Stimulated activated CD4-positive, alpha-beta T cell treated with anti-CD3 and anti-CD28 coated beads, Interleukin-4, amount 100 ng/mL, for 4 hours (primary cell): Measurements from ENCODE around the gene TNK2.
"Not testable (repeated sequence)": the region's sequence is repeated elsewhere in the genome, so short reads cannot be mapped to it uniquely, and the experiment has no call there.

Experiments
- DNase-seq, 2 experiments: peaks; one replicate each; pipeline ENCODE4 v3.0.0-alpha.2; 2020

TNK2 gene

DNA sequence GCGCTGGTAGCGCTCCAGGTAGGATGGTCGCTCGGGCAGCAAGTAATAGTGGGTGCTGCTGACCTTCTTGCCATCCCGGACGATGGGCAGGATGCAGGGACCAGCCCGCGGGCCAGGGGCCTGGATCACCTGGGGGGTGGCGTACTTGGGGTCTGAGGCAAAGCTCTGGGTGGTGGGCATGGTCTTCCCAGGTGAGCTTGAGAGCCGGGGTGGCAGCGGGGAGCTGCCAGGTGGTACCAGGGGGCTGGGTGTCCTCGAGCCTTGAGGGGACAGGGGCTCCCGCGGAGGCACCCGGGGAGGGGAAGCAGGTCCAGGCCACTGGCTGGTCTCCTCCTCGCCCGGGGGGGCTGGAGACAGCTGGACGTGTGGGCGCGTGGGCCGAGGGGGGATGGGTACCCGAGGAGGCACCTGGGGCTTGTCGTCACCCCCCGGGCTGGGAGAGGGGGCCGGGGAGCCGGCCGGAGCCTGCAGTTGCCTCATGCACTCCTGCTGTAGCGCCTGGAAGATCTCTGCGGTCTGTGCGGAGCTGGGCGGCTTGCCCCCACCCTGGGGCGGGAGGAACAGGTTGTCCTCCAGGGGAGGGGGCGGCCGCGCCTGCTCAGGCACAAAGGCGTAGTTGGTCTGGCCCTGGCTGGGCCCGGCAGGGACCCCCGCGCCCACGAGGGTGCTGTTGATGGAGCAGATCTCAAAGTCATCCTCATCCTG lies 40.6 kb downstream of the TNK2 start:
- DNase-seq: no peak

DNA sequence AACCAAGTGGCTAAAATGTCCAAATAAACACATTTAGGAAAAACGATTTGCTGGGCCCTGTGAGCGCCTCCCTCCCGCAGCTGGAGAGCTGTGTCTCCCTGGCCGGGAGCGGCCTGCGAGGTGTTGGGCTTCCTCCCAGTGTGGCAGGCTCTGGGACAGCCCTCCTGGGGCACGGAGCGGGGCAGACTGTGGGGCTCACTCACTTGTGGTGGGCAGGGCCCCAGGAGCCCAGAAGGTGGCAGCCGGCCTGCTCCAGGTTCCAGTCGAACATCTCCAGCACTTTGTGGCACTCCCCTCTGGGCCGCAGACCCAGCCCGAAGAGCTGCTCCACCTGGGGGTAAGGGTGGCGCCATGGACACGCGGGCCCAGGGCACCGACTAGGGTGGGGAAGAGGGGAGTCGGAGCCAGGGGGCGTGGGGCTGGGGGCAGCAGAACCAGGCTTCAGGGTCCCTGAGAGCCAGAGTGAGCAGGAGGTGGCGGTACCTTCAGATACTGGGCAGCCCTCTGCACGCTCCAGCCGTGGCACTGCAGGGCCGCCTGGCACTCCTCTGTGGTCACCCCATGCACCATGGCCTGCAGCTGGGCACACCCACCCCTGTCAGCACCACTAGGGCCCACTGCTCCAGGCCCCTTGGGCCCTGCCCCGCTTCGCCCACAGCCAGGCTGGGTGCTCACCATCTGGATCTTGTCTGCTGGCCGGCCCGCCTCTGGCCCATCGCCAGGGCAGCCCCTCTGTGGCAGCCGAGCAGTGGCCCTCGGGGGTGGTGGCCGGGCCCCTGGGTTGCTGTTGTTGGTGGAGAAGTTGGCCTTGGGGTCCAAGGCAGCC lies 41.5 kb downstream of the TNK2 start:
- DNase-seq: no peak

DNA sequence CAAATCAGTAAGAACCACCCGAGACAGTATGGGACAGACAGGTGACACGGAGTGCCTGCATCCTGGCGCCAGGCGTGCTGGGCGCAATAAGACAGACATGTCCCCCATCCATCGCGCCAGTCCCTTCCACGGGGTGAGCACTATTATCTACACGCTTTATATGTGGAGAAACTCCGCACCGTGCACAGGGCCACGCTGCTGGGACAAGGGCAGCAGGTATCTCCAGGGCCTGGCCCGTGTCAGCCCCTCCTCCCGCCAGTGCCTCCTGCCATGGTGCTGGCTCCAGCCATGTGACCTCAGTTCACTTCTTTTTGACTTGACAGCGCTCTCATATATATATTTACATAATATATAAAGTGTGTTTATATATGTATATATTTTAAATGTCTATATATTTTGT lies 42.6 kb downstream of the TNK2 start:
- no peak for DNase-seq

DNA sequence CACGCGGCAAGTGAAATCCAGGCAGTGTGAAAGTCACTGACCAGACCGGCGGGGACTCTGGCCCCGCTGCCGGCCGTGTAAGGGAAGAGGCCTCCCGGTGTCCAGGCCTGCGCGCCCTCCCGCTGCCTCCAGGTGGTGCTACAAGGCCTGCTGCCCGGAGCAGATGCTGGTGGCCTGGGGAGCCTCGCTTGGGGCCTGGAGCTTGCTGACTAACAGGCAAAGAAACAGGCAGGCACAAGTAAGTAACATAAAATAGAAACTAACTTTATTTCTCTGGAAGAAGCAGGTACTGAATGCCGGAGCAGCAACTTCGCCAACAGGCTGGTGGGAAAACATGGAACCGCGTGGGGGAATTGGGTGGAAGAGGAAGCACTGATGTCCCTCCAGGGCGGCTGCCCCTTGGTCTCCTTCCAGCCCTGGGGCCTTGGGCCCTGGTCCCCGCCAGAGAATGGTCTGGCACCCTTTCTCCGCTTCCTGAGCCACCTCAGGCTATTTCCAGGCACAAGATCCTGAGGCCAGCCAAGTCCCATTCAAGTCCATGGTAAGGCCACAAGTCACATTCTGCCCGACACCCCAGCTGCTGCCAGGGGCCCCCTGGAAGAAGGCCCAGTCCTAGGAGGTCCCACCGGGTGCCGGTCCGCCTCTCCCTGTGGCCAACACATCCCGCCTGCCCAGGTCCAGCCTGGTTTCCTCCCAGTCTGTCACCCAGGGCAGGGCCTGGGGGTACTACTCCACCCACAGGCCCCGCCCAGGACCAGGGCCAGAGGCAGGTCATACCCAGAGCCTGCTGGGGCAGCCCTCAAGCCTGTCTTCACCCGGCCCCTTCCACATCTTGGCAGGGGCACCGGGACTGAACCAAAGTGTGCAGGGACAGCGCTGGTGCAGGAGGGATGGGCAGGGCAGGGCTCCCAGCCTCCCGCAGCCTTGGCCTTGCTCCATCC lies 45.0 kb downstream of the TNK2 start:
- peak; percentile 56 to 62 for DNase-seq

DNA sequence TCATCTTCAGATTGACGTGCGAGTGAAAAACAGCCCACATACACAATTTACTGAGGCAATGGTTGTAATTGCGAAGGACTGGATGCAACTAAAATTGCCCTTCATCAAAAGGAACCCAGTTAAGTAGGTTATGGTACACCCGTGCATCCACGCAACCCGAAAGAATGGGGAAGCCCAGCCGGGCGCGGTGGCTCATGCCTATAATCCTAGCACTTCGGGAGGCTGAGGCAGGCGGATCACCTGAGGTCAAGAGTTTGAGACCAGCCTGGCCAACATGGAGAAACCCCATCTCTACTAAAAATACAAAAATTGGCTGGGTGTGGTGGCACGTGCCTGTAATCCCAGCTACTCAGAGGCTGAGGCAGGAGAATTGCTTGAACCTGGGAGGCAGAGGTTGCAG lies 46.0 kb downstream of the TNK2 start:
- DNase-seq: not testable (repeated sequence)

DNA sequence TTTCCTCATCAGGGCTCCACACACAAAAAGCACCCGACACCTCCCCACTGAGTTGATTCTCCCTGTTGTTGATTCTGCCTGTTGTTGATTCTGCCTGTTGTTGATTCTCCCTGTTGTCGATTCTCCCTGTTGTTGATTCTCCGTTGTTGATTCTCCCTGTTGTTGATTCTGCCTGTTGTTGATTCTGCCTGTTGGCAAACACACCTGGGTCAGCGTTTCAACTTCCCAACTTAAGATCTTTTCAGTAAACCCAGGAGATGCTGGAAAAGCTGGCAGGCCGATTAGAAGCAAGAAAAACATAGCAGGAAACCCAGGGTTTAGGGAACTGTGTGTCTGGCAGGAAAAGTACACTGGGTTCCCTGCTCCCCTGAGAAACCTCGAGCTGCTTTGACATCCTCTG lies 47.9 kb downstream of the TNK2 start:
- DNase-seq: no peak

DNA sequence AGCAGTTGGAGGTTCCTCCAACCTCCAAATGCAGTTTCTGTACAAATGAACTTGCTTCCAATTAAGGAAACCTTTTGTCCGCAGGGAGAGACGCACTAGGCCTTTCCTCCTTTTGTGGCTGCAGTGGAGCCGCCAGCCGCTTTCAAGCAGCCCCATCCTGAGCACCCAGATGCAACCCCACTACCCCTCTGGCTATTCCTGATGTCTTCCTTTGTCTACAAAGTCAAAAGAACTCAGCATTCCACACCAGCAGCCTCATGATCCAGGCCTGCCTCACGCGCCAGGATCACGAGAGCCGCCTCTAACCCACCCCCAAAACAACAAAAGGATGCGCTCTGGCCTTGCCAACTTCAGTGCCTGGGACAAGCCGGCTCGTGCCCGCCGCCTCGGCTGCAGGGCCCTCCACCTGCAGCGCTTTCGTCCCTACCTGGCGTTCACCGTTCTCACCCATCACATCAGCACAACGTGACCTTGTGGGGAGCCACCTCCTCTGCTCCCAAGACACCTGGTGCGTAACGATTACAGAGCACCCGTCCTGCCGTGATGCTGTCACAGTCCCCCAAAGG lies 48.4 kb downstream of the TNK2 start:
- no peak for DNase-seq

DNA sequence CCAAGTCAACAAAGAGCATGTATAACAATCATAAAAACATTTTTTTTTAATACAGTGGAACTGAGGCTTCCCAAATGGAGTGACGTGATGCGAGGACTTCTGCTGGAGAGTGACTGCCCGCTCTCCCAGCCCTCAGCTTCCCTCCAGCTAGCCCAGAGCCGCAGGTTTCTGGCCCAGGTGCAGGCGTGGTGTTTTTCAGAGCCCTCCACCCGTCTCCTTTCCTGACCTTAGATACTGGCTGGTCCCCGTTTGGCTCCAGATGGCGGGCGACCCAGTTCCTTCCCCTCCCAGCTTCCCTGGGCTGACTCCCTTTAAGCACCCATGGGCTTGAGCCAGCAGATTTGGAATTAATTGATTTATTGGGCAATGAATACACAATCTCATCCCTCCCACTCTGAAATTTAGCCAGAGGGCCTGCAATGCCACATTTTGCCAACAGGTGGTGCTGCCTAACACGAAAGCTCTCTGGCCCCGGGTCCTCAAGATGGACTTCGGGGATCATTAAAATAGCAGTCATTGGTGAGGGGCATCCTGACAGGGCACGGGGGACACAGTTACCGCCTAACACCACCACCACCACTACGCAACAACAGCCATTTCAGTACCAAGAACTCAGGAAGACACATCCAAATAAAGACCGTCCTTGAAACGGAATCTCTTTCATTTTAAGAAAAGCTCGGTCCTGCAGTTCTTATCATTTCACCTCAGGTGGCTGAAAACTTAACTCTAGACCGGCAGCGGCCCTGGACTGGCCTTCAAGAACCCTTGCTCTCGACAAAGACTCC lies 49.1 kb downstream of the TNK2 start:
- DNase-seq: peak; percentile 61 to 72

DNA sequence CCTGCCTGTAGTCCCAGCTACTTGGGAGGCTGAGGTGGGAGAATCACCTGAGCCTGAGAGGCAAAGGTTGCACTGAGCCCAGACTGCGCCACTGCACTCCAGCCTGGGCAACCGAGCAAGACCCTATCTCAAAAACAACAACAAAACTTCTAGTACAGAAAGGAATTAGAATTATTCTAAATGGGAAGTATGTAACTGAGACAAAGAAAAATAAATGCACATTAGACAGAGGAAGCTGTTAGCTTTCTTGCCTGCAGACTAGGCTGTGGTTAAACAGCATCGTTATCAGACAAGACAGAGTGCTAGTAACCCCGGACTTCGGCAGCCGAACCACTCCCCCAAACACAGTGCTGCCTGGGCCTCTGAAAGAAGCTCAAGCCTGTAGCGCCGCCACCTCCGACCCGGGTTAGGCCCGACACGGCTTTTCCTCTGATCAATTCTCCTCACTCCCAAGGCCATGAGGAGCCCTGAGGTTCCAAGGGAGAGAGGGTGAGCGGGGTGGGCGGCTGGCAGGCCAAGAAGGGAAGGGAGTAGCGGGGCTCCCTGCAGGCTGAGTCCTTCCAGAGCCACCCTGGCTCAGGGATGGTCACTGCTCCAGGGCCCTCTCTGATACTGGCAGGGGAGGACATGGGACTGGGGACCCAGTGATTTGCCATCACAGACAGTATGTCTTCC lies 51.8 kb downstream of the TNK2 start:
- no peak for DNase-seq

DNA sequence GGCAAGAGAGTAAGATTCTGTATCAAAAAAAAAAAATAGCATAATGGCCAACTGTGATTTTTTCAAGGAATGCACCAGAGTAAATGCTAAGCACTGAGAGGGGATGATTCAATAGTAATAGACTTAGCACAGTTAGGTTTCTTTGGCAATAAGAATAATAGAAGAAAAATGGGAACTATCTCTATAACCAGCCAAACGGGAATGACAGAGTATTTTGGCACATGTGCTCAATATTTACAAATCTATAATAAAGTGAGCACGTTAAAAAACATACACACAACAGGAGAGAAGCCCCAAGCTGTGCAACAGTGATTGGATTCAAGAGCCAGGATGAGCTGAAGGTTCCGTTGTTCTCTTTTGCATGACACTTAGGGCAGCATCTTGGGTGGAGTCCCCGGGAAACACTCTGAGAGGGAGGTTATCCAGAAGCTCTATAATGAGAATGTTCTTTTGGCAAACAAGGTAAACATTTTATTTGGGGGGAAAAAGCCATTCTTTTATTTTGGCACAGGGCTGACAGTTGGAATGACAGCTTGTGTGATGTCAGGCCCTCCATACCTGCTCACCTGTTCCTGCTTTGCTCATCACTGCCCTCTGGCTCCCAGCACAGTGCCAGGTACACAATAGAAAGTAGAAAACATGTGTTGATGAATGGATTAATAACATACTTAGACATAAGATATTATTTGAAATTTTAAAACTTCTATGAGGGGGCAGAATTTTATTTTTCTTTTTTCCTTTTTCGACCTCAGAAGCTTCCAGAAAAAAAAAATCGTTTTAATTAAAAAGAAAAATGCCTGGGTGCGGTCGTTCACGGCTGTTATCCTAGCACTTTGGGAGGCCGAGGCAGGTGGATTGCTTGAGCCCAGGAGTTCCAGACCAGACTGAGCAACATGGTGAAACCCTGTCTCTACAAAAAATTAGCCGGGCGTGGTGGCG lies 52.6 kb downstream of the TNK2 start:
- DNase-seq: no peak

DNA sequence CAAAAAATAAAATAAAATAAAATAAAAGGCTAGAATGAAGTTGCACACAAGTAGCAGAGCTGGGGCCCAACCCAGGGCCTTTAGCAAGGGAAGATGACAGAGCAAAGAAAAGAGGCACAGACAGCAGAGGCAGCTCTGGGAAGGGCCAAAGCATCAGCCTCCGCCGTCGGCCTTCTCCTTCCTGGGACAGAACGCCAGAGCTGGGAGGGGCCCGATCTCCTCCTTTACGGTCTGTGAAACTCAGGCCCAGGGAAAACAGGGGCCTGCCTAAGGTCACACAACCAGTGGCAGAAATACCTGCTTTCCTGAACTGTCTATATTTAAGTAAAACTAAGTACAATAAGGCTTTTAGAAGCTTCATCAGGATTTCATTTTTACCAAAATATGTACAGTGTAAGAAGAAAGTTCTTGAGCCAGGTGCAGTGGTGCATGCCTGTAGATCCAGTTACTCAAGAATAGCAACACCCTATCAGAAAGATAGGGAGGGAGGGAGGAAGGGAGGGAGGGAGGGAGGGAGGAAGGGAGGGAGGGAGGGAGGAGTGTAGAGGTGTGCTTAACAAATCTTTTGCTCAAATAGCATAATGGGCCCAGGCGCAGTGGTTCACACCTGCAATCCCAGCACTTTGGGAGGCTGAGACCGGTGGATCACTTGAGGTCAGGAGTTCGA lies 53.6 kb downstream of the TNK2 start:
- DNase-seq: no peak

DNA sequence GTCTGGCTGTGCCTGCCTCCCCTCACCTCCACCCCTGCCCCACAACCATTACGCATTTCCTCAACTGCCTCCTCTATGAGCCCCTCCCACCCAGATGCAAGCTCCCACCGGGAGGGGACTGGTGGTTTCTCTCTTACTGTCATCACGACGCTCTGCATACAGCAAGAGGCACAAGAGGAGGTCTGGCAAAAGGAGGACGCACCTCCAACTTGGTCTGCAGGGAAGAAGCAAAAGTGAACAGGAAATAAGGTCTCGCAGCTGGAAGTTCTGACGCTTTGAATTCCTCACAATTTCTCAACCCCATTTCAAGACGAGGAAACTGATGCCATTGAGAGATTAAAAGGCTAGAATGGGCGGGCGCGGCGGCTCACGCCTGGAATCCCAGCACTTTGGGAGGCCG lies 54.4 kb downstream of the TNK2 start:
- no peak for DNase-seq

DNA sequence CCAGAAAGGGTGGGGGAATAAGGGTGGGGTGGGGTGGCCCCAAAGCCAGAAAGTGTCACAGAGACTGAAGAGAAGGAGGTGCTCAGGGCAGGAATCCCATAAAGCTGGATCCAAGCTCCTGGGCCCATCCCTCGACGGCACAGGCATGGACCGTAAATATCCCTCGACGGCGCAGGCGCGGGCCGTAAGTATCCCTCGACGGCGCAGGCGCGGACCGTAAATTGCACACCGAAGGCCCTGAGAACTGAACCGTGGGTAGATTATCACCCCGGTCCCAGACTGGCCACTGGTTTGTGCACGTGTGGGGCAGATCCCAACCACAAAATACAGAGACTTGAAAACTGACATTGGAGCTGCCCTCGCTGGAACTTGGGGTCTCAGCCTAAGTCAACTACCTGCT lies 55.3 kb downstream of the TNK2 start:
- DNase-seq: no peak

DNA sequence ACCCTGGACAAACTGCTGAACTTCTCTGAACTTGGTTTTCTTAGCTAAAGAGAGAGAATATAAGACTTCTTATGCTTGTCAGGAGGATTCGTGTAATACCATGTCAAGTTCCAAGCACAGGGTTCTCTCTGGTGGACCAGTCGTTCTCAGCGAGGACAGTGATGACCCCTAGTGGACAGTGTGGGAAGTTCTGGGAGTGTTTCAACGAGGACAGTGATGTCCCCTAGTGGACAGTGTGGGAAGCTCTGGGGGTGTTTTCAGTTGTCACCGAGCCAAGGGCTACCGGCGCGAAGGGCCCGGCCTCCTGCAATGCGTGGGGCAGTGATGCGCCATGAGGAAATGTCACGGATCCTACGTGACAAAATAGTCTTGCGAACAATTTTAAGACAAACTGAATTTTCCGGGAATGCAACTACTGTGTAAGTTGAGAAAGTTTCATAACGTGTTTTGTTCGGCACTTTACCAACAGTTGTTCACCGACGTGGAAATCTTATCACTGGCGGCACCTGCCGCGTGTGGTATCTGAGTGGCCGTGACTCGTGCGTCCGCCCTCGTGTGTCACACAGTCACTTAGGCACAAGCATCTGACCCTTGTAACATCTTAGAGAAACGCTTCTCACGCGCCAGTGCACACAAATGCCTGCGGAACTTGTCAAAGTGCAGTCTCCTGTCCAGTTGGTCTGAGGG lies 57.4 kb downstream of the TNK2 start:
- peak; percentile 75 to 81 for DNase-seq

DNA sequence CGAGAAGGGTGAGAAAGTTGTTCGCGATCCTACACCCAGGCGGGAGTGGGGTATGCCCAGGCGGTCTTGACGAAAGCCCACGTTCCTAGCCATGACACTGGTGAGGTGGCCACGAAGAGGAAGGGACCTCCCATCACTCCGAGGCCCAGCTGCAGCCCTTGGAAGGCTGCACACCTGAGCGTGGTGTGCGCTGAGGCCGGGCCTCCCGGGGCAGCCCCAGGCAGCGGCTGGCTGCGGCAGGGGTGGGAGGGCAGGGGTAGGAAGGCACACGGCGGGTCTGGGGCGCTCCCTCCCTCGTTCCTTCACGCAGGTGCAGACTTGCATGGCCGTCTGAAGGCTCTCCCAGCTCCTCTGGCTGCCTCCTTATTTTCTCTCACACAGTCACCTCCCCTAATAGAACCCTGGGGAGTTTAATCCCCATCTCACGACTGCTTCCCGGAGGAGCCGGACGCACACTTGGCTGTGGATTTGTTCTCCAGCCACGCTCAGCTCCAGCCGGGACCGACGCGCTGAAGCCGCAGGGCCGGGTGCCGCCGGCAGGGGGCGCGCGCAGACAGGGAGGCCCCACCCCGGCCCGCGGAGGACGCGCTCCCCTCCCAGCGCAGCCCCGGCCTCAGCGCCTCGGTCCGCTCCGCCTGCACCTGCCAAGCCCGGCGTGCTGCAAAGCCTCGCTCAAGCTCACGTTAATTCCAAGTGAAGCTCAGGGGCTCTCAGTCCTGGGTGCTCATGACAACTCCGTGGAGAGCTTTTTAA lies 58.9 kb downstream of the TNK2 start:
- no peak for DNase-seq

DNA sequence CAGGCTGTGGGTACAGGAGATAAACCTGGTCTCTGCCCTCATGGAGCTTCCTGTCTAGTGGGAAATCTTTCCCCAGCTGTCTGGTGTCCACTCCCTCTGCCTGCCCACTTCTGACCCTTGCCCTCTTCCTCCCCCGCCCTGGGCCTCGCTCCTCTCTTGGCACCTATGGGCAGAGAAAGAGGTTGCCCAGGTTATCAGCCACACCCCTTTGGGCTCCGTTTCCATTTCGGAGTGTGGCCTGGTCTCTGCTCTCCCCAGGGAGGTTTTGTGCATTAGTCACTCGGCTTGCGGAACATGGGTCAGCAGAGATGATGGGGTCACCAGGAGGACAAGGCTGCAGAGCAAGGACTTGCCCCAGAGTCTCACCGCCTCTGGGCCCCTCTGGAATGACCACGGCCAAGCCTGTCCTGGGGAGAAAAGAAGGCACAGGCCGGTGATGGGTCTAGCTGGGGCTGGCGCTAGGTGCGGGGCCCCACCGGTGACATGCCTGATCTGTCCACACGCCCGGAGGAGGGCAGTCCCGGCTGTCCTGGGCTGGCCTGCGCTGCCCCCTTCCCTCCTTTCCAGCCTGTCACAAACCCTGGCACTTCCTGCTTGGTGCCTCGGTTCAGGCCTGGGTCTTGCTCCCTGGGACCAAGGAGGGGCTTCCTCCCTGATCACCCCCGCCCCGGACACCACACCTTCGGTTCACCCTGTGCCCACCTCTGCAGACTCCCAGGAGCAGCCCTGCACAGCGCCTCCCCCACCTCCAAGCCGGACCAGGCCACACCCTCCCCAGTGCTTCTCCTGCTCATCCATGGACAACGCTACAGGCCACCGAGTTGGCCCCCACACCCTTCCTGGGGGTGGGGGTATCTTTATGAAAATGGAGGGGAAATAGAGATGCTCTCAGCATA lies 61.0 kb downstream of the TNK2 start:
- DNase-seq: no peak

DNA sequence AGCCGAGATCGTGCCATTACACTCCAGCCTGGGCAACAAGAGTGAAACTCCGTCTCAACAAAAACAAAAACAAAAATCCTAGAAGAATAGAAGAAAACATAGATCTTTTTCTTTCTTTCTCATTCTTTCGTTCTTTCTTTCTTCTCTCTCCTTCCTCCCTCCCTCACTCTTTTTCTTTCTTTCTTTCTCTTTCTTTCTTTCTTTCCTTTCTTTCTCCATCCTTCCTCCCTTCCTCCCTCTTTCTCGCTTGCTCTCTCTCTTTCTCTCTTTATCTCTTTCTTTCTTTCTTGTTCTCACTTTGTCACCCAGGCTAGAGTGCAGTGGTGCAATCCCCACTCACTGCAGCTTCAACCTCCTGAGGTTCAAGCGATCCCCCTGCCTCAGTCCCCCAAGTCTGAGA lies 62.9 kb downstream of the TNK2 start:
- no peak for DNase-seq
